HG03558 (cell line): ENCODE measurements around the gene TJAP1.
"Not testable (repeated sequence)": the region's sequence is repeated elsewhere in the genome, so short reads cannot be mapped to it uniquely, and the experiment has no call there.

ENCODE experiments used
- ATAC-seq: cut with Tn5 transposase; IDR thresholded peaks from one replicate; pipeline ENCODE4 v1.9.1; 2021; ENCODE audit warnings: moderate number of reproducible peaks; ENCODE audit not compliant: unreplicated experiment; ENCODE audit errors: extremely low read depth

TJAP1 gene

DNA sequence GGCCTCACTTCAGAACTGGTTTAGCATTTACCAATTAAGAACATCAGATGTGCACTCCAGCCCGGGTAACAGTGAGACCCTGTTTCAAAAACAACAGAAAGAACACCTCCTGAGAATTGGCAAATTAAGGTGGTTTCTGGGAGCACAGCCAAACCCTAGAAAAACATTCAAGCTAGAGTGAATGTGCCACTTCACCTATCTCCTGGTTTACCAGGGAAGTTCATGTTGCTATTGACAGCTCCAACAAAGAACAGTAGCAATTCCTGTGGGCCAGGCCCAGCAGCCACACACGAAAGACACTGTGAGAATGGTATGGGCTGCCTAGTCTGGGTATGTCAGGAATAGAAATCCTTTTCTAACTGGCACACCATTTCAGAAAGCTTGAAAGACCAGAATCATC is 44.5 kb downstream of the TJAP1 start:
- ATAC-seq = no peak

DNA sequence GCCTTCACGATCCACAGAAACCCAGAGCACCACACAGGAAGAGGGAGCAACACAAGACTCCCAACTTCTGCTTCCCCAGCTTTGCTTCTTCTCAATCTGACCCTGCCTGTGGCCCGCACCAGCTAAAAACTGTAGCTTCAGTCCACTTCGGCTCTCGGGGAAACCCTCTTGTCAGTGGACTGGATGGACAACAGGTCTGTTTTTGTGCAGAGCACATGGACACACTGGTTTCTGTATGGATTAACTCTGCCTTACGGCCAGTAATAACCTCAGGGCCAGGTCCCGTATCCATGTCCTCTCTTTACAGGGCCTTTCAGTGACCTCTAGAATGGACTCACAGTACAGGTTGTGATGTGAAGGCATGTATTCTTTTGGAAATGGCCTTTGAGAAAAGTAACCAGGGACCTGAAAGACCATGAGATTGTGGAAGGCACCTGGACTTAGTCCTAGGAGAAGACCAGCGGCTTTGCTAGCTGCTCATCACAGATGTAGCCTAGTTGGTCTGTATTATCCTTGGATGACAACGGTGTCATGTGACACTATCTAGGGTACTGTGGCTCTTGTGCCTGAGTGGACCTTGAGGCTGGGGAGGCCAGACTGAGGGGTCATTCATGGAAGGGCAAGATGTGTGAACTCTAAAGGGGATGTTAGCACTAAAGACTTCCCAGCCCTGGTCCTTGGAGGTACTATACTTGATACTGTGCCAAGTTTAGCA is 45.3 kb downstream of the TJAP1 start:
- no peak for ATAC-seq

DNA sequence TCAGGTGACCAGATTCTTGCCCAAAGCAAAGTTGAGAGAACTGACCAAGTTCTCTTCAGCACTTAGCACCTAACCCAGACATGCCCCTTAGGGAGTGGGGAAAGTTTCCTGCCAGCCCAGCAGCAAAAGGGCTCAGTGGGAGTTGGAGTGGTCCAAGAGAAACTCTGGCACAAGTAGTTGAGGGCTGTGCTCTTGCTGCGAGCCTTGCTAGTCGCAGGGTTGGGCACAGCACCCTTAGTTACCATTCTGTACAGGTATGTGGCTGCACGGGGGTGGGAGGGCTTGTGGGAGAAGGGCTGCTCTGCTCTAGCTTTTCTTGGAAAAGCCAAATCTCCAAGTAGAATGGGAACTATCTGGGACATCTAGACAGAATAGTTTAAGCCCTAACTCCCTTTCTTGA is 45.9 kb downstream of the TJAP1 start:
- no peak for ATAC-seq

DNA sequence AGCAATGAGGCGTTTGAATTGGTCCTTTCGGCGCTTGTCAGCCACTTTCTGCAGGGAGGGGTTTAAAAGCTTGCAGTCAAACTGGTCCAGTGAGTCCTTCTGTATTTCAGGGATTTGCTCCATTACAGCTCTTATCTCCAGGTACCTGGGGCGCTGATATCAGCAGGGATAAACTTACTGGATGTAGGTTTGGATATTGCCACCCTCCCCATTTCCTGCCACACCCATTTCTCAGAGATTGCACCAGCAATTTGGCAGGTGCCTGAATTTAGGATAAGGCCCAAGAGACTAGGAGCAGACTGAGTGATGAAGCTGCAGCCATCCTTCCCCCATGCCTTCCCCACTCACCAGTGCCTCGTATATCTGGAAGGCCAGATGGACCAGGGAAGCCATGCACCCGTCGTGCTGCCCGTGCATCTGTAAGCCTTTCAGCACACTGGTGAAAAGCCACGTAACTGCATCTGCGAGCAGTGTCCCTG is 47.2 kb downstream of the TJAP1 start:
- ATAC-seq = no peak

DNA sequence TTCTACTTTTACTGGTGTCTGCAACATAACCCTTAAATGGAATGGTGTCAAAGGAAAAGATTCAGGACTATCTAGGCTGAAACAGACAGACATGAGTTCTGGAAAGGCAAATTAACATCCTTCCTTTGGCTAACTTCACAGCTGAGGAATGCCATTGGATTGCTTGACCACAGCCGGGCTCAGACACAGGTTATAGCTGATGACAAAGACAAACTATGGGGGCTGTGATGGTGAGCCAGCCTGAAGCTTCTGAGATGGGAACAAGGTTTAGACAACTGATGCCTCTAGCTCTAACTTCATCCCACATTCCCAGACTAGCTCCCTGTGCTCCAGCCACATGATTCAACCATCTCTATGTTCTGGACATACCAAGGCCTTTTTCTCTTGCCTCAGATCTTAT is 54.8 kb downstream of the TJAP1 start:
- no peak for ATAC-seq

DNA sequence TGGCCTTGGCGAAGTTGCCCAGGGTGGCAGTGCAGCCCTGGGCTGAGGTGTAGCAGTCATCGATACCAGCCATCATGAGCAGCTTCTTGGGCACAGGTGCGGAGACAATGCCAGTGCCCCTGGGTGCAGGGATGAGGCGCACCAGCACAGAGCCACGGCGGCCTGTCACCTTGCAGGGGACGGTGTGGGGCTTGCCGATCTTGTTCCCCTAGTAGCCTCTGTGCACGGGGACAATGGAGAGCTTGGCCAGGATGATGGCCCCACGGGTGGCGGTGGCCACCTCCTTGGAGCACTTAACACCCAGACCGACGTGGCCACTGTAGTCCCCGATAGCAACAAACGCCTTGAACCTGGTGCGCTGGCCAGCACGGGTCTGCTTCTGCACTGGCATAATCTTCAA is 61.6 kb downstream of the TJAP1 start:
- not testable (repeated sequence) for ATAC-seq

DNA sequence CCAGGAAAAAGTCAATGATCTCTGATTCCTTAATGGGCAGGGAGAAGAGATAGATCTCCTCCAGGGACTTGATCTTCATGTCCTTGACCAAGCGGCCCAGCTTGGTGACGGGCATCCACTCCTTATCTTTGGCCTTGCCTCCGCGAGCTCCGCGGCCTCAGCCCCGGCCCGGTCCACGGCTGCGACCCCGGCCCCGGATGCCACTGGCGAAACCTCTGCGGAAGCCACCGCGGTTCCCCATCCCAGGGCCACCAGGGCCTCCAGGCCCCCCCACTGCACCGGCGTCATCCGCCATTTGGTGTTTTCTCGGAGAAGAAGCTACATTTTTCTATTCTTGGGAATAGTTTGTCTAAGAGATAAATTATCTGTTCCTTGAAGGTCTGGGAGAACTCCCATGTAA is 62.0 kb downstream of the TJAP1 start:
- ATAC-seq = not testable (repeated sequence)

DNA sequence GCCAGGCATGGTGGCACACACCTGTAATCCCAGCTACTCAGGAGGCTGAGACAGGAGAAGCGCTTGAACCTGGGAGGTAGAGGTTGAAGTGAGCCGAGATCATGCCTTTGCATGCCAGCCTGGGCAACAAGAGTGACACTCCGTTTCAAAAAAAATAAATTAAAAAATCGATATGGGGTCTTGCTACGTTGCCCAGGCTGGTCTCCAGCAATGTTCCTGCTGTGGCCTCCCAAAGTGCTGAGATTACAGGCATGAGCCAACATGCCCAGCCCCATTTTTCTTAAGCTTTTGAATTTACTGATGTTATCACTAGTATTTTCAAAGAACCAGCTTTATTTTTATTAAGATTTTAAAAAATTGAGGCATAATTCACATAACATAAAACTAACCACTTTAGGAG is 63.1 kb downstream of the TJAP1 start:
- ATAC-seq = no peak

DNA sequence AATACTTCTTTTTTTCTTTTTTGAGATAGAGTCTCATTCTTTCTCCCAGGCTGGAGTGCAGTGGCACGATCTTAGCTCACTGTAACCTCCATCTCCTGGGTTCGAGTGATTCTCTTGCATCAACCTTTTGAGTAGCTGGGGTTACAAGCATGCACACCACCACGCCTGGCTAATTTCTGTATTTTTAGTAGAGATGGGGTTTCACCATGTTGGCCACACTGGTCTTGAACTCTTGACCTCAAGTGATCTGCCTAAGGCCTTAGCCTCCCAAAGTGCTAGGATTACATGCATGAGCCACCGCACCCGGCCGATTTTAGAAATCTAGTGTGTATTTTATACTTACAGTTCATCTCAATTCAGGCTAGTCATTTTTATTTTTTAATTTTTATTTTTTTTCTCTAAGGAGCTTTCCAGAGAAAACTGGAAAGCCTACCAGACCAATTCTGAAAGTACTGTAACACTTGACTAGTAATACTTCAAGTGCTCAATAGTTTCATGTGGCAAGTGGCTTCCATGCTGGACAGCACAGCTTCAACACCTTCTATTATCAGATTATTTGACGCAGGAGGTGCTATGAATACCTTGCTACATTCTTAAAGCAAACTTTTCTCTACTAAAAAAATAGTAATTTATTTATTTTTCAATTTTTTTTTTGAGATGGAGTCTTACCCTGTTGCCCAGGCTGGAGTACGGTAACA is 64.6 kb downstream of the TJAP1 start:
- no peak for ATAC-seq

DNA sequence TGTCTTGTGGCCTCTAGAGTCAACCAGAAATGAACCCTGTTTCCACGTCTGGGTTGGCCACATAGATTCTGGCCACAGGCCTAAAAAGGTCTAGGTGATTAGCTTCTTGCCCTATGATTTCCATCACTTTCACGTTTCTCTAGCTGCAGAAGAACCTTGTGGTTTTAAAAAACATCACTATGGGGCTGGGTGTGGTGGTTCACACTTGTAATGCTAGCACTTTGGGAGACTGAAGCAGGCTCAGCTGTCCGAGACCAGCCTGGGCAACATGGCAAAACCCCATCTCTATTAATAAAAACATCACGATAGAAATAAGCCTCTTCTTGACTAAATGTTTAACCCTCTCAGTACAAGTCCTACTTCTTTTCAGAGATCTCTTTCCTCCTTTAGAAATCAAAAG is 67.1 kb downstream of the TJAP1 start:
- ATAC-seq = no peak

DNA sequence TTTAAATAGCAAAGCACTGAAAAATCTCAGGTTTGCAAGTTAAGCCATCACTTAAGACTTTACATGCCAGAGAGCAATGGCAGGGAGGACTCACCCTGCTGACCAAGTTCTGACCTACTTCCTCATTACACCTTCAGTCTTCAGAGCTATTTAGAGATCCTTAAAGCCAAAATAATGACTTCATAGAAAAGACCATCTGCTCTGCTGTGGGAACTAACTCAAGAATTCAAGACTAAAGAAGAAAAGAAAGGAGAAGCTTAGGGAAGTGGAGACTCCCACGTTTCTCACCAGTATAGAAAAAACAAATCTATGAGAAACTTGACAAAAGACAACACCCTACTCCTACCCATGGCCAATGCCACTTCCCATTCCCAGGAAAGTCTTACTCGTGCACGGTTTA is 69.9 kb downstream of the TJAP1 start:
- ATAC-seq = no peak
